Progenitor cell of endocrine pancreas (in vitro differentiated cells): ENCODE data around the gene ZNF792. TPM values are rescaled to one million over a fixed set of nuclear protein-coding genes. Genes with fewer than 3 reads are reported as not detected.

Source experiments
- DNase-seq: peaks from one replicate; pipeline ENCODE4 v3.0.0; 2021; ENCODE audit warnings: low spot score; ENCODE audit not compliant: unreplicated experiment
- H3K27ac Mint-ChIP-seq: 2 replicates; pipeline ENCODE4 v1.8.0; 2021; ENCODE audit warnings: mild to moderate bottlenecking, moderate library complexity, mixed read lengths
- H3K27me3 Mint-ChIP-seq: 2 replicates; pipeline ENCODE4 v1.8.0; 2021; ENCODE audit warnings: mixed read lengths
- H3K36me3 Mint-ChIP-seq: 2 replicates; pipeline ENCODE4 v1.8.0; 2022; ENCODE audit warnings: mixed read lengths; ENCODE audit not compliant: insufficient read depth
- H3K4me1 Mint-ChIP-seq: 2 replicates; pipeline ENCODE4 v1.8.0; 2021; ENCODE audit warnings: low read depth, mixed read lengths
- H3K4me3 Mint-ChIP-seq: 2 replicates; pipeline ENCODE4 v1.8.0; 2021; ENCODE audit warnings: low read depth, mild to moderate bottlenecking, moderate library complexity, mixed read lengths
- H3K9me3 Mint-ChIP-seq: 2 replicates; pipeline ENCODE4 v1.8.0; 2021; ENCODE audit warnings: low read depth, mixed read lengths
- CTCF ChIP-seq: fragments of 200-600 bp; sonication (generic); IDR thresholded peaks from one replicate; pipeline ENCODE4 v1.5.0; 2021; ENCODE audit warnings: antibody characterized with exemption, mild to moderate bottlenecking; ENCODE audit not compliant: unreplicated experiment
- long read RNA-seq: library from polyadenylated mRNA; unstranded; transcript quantifications from one replicate; pipeline ENCODE4 v2.0.0, GENCODE V29; 2020
- total RNA-seq: library from RNA; stranded (reverse); gene quantifications from 2 replicates; pipeline ENCODE4 v1.2.1, GENCODE V29; 2021

ZNF792 gene
- total RNA-seq: 14.4 TPM in 2 replicates
- long read RNA-seq, partial matches to known transcripts: 3 of 5 reads
- long read RNA-seq, other reads (novel, unspliced or antisense): 0 of 5 reads

- Mint-ChIP-seq H3K4me3 (peak within 1 kb of the TSS; percentile 88), H3K27me3 (no peaks in the 10 kb centered on the region), H3K9me3 (peaks cover 37% of the 10 kb centered on the region), H3K36me3 (peaks cover 42% of the 10 kb centered on the region), H3K27ac (peak within 1 kb of the TSS; percentile 77), H3K4me1 (peaks cover 16% of the 10 kb centered on the region)
- no peak for TF ChIP-seq CTCF
- DNase-seq: peak; percentile 57
Observed at GRCh38 chr19:34963573-34964406, at the start of gene ZNF792. TSS of gene ZNF792 (minus strand) at chr19:34964229. CDS start at chr19:34963662, 567 bp downstream.

GRCh38 chr19:35013041-35013819 lies 49.2 kb upstream of the ZNF792 start:
- no peak overlapping the region for H3K4me3 Mint-ChIP-seq
- no peaks in the 10 kb centered on the region for H3K9me3 Mint-ChIP-seq
- peak overlapping the region; percentile 81 for H3K27ac Mint-ChIP-seq
- H3K27me3 Mint-ChIP-seq: no peaks in the 10 kb centered on the region
- peak; percentile 92 for TF ChIP-seq CTCF
- H3K36me3 Mint-ChIP-seq: peaks cover 28% of the 10 kb centered on the region
- no peaks in the 10 kb centered on the region for H3K4me1 Mint-ChIP-seq
- peak; percentile 65 for DNase-seq

GRCh38 chr19:35011737-35012682 lies 48.0 kb upstream of the ZNF792 start:
- no peaks in the 10 kb centered on the region for H3K9me3 Mint-ChIP-seq
- H3K4me3 Mint-ChIP-seq: no peak overlapping the region
- no peak for TF ChIP-seq CTCF
- no peaks in the 10 kb centered on the region for H3K27me3 Mint-ChIP-seq
- no peak for DNase-seq
- H3K36me3 Mint-ChIP-seq: peaks cover 23% of the 10 kb centered on the region
- no peaks in the 10 kb centered on the region for H3K4me1 Mint-ChIP-seq
- no peak overlapping the region for H3K27ac Mint-ChIP-seq

GRCh38 chr19:35011091-35011689 lies 47.2 kb upstream of the ZNF792 start:
- Mint-ChIP-seq H3K27ac (no peak overlapping the region), H3K4me3 (no peak overlapping the region)
- no peak for DNase-seq

More at GRCh38 chr19:35011091-35011689, 47.2 kb upstream of the ZNF792 start:
- Mint-ChIP-seq H3K9me3 (no peaks in the 10 kb centered on the region), H3K27me3 (no peaks in the 10 kb centered on the region), H3K4me1 (peaks cover 8% of the 10 kb centered on the region), H3K36me3 (peaks cover 28% of the 10 kb centered on the region)
- no peak for TF ChIP-seq CTCF
